Stimulated activated naive CD8-positive, alpha-beta T cell treated with anti-CD3 and anti-CD28 coated beads, Interleukin-15, Interleukin-2, amounts not matched to agents 100 ng/mL and 50 ng/mL, for 24 hours (primary cell): ENCODE measurements around the gene NRM.
A peak's percentile ranks its signal among the peaks of the same experiment; 100 is the strongest.

Source experiments
- H3K27ac Mint-ChIP-seq: one replicate; pipeline ENCODE4 v1.8.0; 2021; ENCODE audit warnings: mild to moderate bottlenecking, mixed read lengths
- H3K27me3 Mint-ChIP-seq: one replicate; pipeline ENCODE4 v1.8.0; 2021; ENCODE audit warnings: mixed read lengths
- H3K36me3 Mint-ChIP-seq: one replicate; pipeline ENCODE4 v1.8.0; 2021; ENCODE audit warnings: low read depth, mixed read lengths
- H3K4me1 Mint-ChIP-seq: one replicate; pipeline ENCODE4 v1.8.0; 2021; ENCODE audit warnings: low read depth, mixed read lengths
- H3K4me3 Mint-ChIP-seq: one replicate; pipeline ENCODE4 v1.8.0; 2021; ENCODE audit warnings: mild to moderate bottlenecking, mixed read lengths
- H3K9me3 Mint-ChIP-seq: one replicate; pipeline ENCODE4 v1.8.0; 2021; ENCODE audit warnings: mixed read lengths

The NRM gene

GRCh38 chr6:30686908-30687658 lies 3.7 kb downstream of the NRM start:
- peaks cover 33% of the 10 kb centered on the region for H3K36me3 Mint-ChIP-seq
- H3K4me1 Mint-ChIP-seq: peaks cover 42% of the 10 kb centered on the region
- H3K4me3 Mint-ChIP-seq: peak overlapping the region; percentile 97
- peak overlapping the region; percentile 95 for H3K27ac Mint-ChIP-seq
- H3K9me3 Mint-ChIP-seq: no peaks in the 10 kb centered on the region
- H3K27me3 Mint-ChIP-seq: no peaks in the 10 kb centered on the region

- peaks cover 43% of the 10 kb centered on the region for H3K4me1 Mint-ChIP-seq
- H3K4me3 Mint-ChIP-seq: peak within 1 kb of the TSS; percentile 97
- no peaks in the 10 kb centered on the region for H3K9me3 Mint-ChIP-seq
- peaks cover 41% of the 10 kb centered on the region for H3K36me3 Mint-ChIP-seq
- peak within 1 kb of the TSS; percentile 95 for H3K27ac Mint-ChIP-seq
- no peaks in the 10 kb centered on the region for H3K27me3 Mint-ChIP-seq
Measured at GRCh38 chr6:30686009-30686907, 4.5 kb downstream of the NRM start, which contains the start of gene PPP1R18. Gene PPP1R18, minus strand, starts transcription at chr6:30686645. Its CDS starts 627 bp downstream, at chr6:30686018.

GRCh38 chr6:30685157-30686008 lies 5.4 kb downstream of the NRM start:
- Mint-ChIP-seq H3K4me3 (peak overlapping the region; percentile 97), H3K4me1 (peaks cover 44% of the 10 kb centered on the region), H3K27me3 (no peaks in the 10 kb centered on the region), H3K27ac (peak overlapping the region; percentile 95), H3K9me3 (no peaks in the 10 kb centered on the region), H3K36me3 (peaks cover 48% of the 10 kb centered on the region)

GRCh38 chr6:30684386-30685156 lies 6.2 kb downstream of the NRM start:
- Mint-ChIP-seq H3K36me3 (peaks cover 56% of the 10 kb centered on the region), H3K4me3 (peak overlapping the region; percentile 97), H3K27ac (peak overlapping the region; percentile 95)

GRCh38 chr6:30683980-30684338 lies 6.8 kb downstream of the NRM start:
- Mint-ChIP-seq H3K4me1 (peaks cover 44% of the 10 kb centered on the region), H3K4me3 (peak overlapping the region; percentile 97)

More at GRCh38 chr6:30684386-30685156, 6.2 kb downstream of the NRM start:
- Mint-ChIP-seq H3K27me3 (no peaks in the 10 kb centered on the region), H3K4me1 (peaks cover 44% of the 10 kb centered on the region), H3K9me3 (no peaks in the 10 kb centered on the region)

GRCh38 chr6:30683183-30683979 lies 7.4 kb downstream of the NRM start:
- Mint-ChIP-seq H3K4me1 (peaks cover 43% of the 10 kb centered on the region), H3K36me3 (peaks cover 66% of the 10 kb centered on the region)

More at GRCh38 chr6:30683980-30684338, 6.8 kb downstream of the NRM start:
- H3K27ac Mint-ChIP-seq: peak overlapping the region; percentile 95
- no peaks in the 10 kb centered on the region for H3K27me3 Mint-ChIP-seq
- peaks cover 62% of the 10 kb centered on the region for H3K36me3 Mint-ChIP-seq
- no peaks in the 10 kb centered on the region for H3K9me3 Mint-ChIP-seq

GRCh38 chr6:30682143-30683117 lies 8.4 kb downstream of the NRM start:
- Mint-ChIP-seq H3K4me1 (peaks cover 33% of the 10 kb centered on the region), H3K27me3 (no peaks in the 10 kb centered on the region), H3K36me3 (peaks cover 72% of the 10 kb centered on the region), H3K4me3 (peak overlapping the region; percentile 97), H3K9me3 (no peaks in the 10 kb centered on the region), H3K27ac (peak overlapping the region; percentile 95)

More at GRCh38 chr6:30683183-30683979, 7.4 kb downstream of the NRM start:
- H3K27me3 Mint-ChIP-seq: no peaks in the 10 kb centered on the region
- no peaks in the 10 kb centered on the region for H3K9me3 Mint-ChIP-seq
- H3K27ac Mint-ChIP-seq: peak overlapping the region; percentile 95
- H3K4me3 Mint-ChIP-seq: peak overlapping the region; percentile 97

GRCh38 chr6:30681766-30682142 lies 9.0 kb downstream of the NRM start:
- H3K27ac Mint-ChIP-seq: peak overlapping the region; percentile 95
- peaks cover 33% of the 10 kb centered on the region for H3K4me1 Mint-ChIP-seq
- H3K9me3 Mint-ChIP-seq: no peaks in the 10 kb centered on the region
- peaks cover 78% of the 10 kb centered on the region for H3K36me3 Mint-ChIP-seq
- H3K4me3 Mint-ChIP-seq: peak overlapping the region; percentile 97
- H3K27me3 Mint-ChIP-seq: no peaks in the 10 kb centered on the region

- peak overlapping the region; percentile 95 for H3K27ac Mint-ChIP-seq
- H3K4me3 Mint-ChIP-seq: peak overlapping the region; percentile 97
- H3K9me3 Mint-ChIP-seq: no peaks in the 10 kb centered on the region
- no peaks in the 10 kb centered on the region for H3K27me3 Mint-ChIP-seq
- peaks cover 33% of the 10 kb centered on the region for H3K4me1 Mint-ChIP-seq
- H3K36me3 Mint-ChIP-seq: peaks cover 81% of the 10 kb centered on the region
Measured at GRCh38 chr6:30679765-30680535, 10.8 kb downstream of the NRM start.

GRCh38 chr6:30678964-30679726 lies 11.6 kb downstream of the NRM start:
- Mint-ChIP-seq H3K36me3 (peaks cover 75% of the 10 kb centered on the region), H3K4me3 (peak overlapping the region; percentile 97), H3K27me3 (no peaks in the 10 kb centered on the region), H3K9me3 (no peaks in the 10 kb centered on the region), H3K4me1 (peaks cover 33% of the 10 kb centered on the region), H3K27ac (peak overlapping the region; percentile 95)

GRCh38 chr6:30676660-30677285 lies 14.0 kb downstream of the NRM start:
- H3K27me3 Mint-ChIP-seq: no peaks in the 10 kb centered on the region
- H3K4me1 Mint-ChIP-seq: peaks cover 34% of the 10 kb centered on the region
- H3K27ac Mint-ChIP-seq: no peak overlapping the region
- H3K36me3 Mint-ChIP-seq: peaks cover 53% of the 10 kb centered on the region
- H3K4me3 Mint-ChIP-seq: no peak overlapping the region
- no peaks in the 10 kb centered on the region for H3K9me3 Mint-ChIP-seq
